ENCODE data around the gene MUC15. TPM values are rescaled to one million over a fixed set of nuclear protein-coding genes. Genes with fewer than 3 reads are reported as not detected.

Gene MUC15
- not detected in 2 replicates for total RNA-seq

GRCh38 chr11:26571861-26572654 is at the start of gene MUC15:
TSS of gene MUC15 (minus strand) at chr11:26572263. CDS start at chr11:26567094, 5,169 bp downstream.

Other genes starting within 250 kb of the MUC15 start
- 0.11 TPM in 1 of 2 replicates, not detected in the other for gene ANO3, start 240.1 kb downstream of the MUC15 start, total RNA-seq
- gene SLC5A12, start 149.8 kb upstream of the MUC15 start, total RNA-seq: under 0.01 TPM in 1 of 2 replicates, not detected in the other

Data from articular chondrocyte of knee joint (primary cell).